Activated CD8-positive, alpha-beta memory T cell treated with anti-CD3 and anti-CD28 coated beads, Interleukin-2, amount 50 U/mL, for 4 hours (primary cell): Measurements from ENCODE around the gene TCEAL1.
"Not testable (repeated sequence)": the region's sequence is repeated elsewhere in the genome, so short reads cannot be mapped to it uniquely, and the experiment has no call there.

ENCODE experiments used
- DNase-seq: peaks from one replicate; pipeline ENCODE4 v3.0.0-alpha.2; 2020

Gene TCEAL1

GRCh38 chrX:103637604-103638338 lies 9.0 kb downstream of the TCEAL1 start:
- no peak for DNase-seq

GRCh38 chrX:103638479-103639346 lies 9.9 kb downstream of the TCEAL1 start:
- not testable (repeated sequence) for DNase-seq

GRCh38 chrX:103640401-103641155 lies 11.8 kb downstream of the TCEAL1 start:
- DNase-seq: no peak

GRCh38 chrX:103644125-103644524 lies 15.3 kb downstream of the TCEAL1 start:
- no peak for DNase-seq

- DNase-seq: no peak
Observed at GRCh38 chrX:103647630-103648029, 18.9 kb downstream of the TCEAL1 start.

GRCh38 chrX:103651151-103651773 lies 22.5 kb downstream of the TCEAL1 start:
- DNase-seq: no peak

- DNase-seq: not testable (repeated sequence)
Observed at GRCh38 chrX:103655230-103656000, 26.6 kb downstream of the TCEAL1 start.

GRCh38 chrX:103656617-103657016 lies 27.8 kb downstream of the TCEAL1 start:
- DNase-seq: no peak

- not testable (repeated sequence) for DNase-seq
Observed at GRCh38 chrX:103657066-103657465, 28.3 kb downstream of the TCEAL1 start.

- DNase-seq: no peak
Observed at GRCh38 chrX:103658681-103659433, 30.1 kb downstream of the TCEAL1 start.

- DNase-seq: not testable (repeated sequence)
Observed at GRCh38 chrX:103659460-103659859, 30.7 kb downstream of the TCEAL1 start.

- no peak for DNase-seq
Observed at GRCh38 chrX:103663981-103664762, 35.4 kb downstream of the TCEAL1 start.

- DNase-seq: no peak
Observed at GRCh38 chrX:103666202-103667107, 37.7 kb downstream of the TCEAL1 start.

- no peak for DNase-seq
Observed at GRCh38 chrX:103669745-103670144, 41.0 kb downstream of the TCEAL1 start.

- no peak for DNase-seq
Observed at GRCh38 chrX:103674531-103675454, 46.0 kb downstream of the TCEAL1 start.

- DNase-seq: no peak
Observed at GRCh38 chrX:103678199-103678993, 49.6 kb downstream of the TCEAL1 start.
